ENCODE data around the gene OPCML. TPM values are rescaled to one million over a fixed set of nuclear protein-coding genes. Genes with fewer than 3 reads are reported as not detected.

Gene OPCML
- total RNA-seq, 1 experiment from 2014 or later: not detected

GRCh38 chr11:133239575-133239974 is 292.7 kb downstream of the OPCML start:
- DNase-seq (ENCODE audit: low read depth, low spot score): no peak
- in situ Hi-C loops (cut with HindIII; ENCODE audit: low pct_unique_long_range_greater_than_20kb, low sequenced_read_pairs): no loop called here

- in situ Hi-C loops (cut with HindIII; ENCODE audit: low pct_unique_long_range_greater_than_20kb, low sequenced_read_pairs): no loop called here
Measured at GRCh38 chr11:133238495-133238894, 293.8 kb downstream of the OPCML start.

GRCh38 chr11:133238027-133238426 is 294.3 kb downstream of the OPCML start:
- in situ Hi-C loops (cut with HindIII; ENCODE audit: low pct_unique_long_range_greater_than_20kb, low sequenced_read_pairs): no loop called here
- DNase-seq (ENCODE audit: low read depth, low spot score): no peak

More at GRCh38 chr11:133238495-133238894, 293.8 kb downstream of the OPCML start:
- no peak for DNase-seq (ENCODE audit: low read depth, low spot score)

GRCh38 chr11:133235381-133235780 is 296.9 kb downstream of the OPCML start:
- no peak for DNase-seq (ENCODE audit: low read depth, low spot score)
- in situ Hi-C loops (cut with HindIII; ENCODE audit: low pct_unique_long_range_greater_than_20kb, low sequenced_read_pairs): no loop called here

- in situ Hi-C loops (cut with HindIII; ENCODE audit: low pct_unique_long_range_greater_than_20kb, low sequenced_read_pairs): no loop called here
- DNase-seq (ENCODE audit: low read depth, low spot score): no peak
Measured at GRCh38 chr11:133234883-133235282, 297.4 kb downstream of the OPCML start.

GRCh38 chr11:133232665-133233064 is 299.6 kb downstream of the OPCML start:
- DNase-seq (ENCODE audit: low read depth, low spot score): no peak
- in situ Hi-C loops (cut with HindIII; ENCODE audit: low pct_unique_long_range_greater_than_20kb, low sequenced_read_pairs): no loop called here

GRCh38 chr11:133230431-133230830 is 301.9 kb downstream of the OPCML start:
- in situ Hi-C loops (cut with HindIII; ENCODE audit: low pct_unique_long_range_greater_than_20kb, low sequenced_read_pairs): no loop called here
- DNase-seq (ENCODE audit: low read depth, low spot score): no peak

GRCh38 chr11:133228471-133229329 is 303.6 kb downstream of the OPCML start:
- no peak for DNase-seq (ENCODE audit: low read depth, low spot score)
- in situ Hi-C loops (cut with HindIII; ENCODE audit: low pct_unique_long_range_greater_than_20kb, low sequenced_read_pairs): no loop called here

- in situ Hi-C loops (cut with HindIII; ENCODE audit: low pct_unique_long_range_greater_than_20kb, low sequenced_read_pairs): no loop called here
- DNase-seq (ENCODE audit: low read depth, low spot score): no peak
Measured at GRCh38 chr11:133227632-133228111, 304.6 kb downstream of the OPCML start.

GRCh38 chr11:133224271-133224670 is 308.0 kb downstream of the OPCML start:
- no peak for DNase-seq (ENCODE audit: low read depth, low spot score)
- in situ Hi-C loops (cut with HindIII; ENCODE audit: low pct_unique_long_range_greater_than_20kb, low sequenced_read_pairs): no loop called here

GRCh38 chr11:133222425-133223330 is 309.6 kb downstream of the OPCML start:
- in situ Hi-C loops (cut with HindIII; ENCODE audit: low pct_unique_long_range_greater_than_20kb, low sequenced_read_pairs): no loop called here

GRCh38 chr11:133219543-133219942 is 312.8 kb downstream of the OPCML start:
- in situ Hi-C loops (cut with HindIII; ENCODE audit: low pct_unique_long_range_greater_than_20kb, low sequenced_read_pairs): no loop called here
- no peak for DNase-seq (ENCODE audit: low read depth, low spot score)

More at GRCh38 chr11:133222425-133223330, 309.6 kb downstream of the OPCML start:
- DNase-seq (ENCODE audit: low read depth, low spot score): no peak

- in situ Hi-C loops (cut with HindIII; ENCODE audit: low pct_unique_long_range_greater_than_20kb, low sequenced_read_pairs): no loop called here
- no peak for DNase-seq (ENCODE audit: low read depth, low spot score)
Measured at GRCh38 chr11:133216813-133217212, 315.5 kb downstream of the OPCML start.

- DNase-seq (ENCODE audit: low read depth, low spot score): no peak
- in situ Hi-C loops (cut with HindIII; ENCODE audit: low pct_unique_long_range_greater_than_20kb, low sequenced_read_pairs): no loop called here
Measured at GRCh38 chr11:133215596-133216230, 316.6 kb downstream of the OPCML start.

- DNase-seq (ENCODE audit: low read depth, low spot score): no peak
- in situ Hi-C loops (cut with HindIII; ENCODE audit: low pct_unique_long_range_greater_than_20kb, low sequenced_read_pairs): no loop called here
Measured at GRCh38 chr11:133214646-133215045, 317.7 kb downstream of the OPCML start.

- in situ Hi-C loops (cut with HindIII; ENCODE audit: low pct_unique_long_range_greater_than_20kb, low sequenced_read_pairs): no loop called here
- no peak for DNase-seq (ENCODE audit: low read depth, low spot score)
Measured at GRCh38 chr11:133212201-133212600, 320.1 kb downstream of the OPCML start.

- no peak for DNase-seq (ENCODE audit: low read depth, low spot score)
- in situ Hi-C loops (cut with HindIII; ENCODE audit: low pct_unique_long_range_greater_than_20kb, low sequenced_read_pairs): no loop called here
Measured at GRCh38 chr11:133207995-133208394, 324.3 kb downstream of the OPCML start.
